WERI-Rb-1 (cell line): ENCODE measurements around the gene ITPR1.

ENCODE experiments used
- DNase-seq: peaks from one replicate; pipeline ENCODE4 v3.0.0-alpha.2; 2020
- H3K27ac ChIP-seq: fragments of 250-450 bp; sonication (Bioruptor Pico); 2 replicates; pipeline ENCODE4 v1.5.1; 2020; ENCODE audit warnings: mild to moderate bottlenecking, moderate library complexity
- H3K27me3 ChIP-seq: fragments of 250-450 bp; sonication (Bioruptor Pico); 2 replicates; pipeline ENCODE4 v1.5.1; 2021; ENCODE audit warnings: mild to moderate bottlenecking, low read depth, moderate library complexity; ENCODE audit not compliant: insufficient read depth, severe bottlenecking
- H3K36me3 ChIP-seq: fragments of 250-450 bp; sonication (Bioruptor Pico); 2 replicates; pipeline ENCODE4 v1.5.1; 2020; ENCODE audit warnings: mild to moderate bottlenecking, moderate library complexity
- H3K4me3 ChIP-seq: 2 replicates; pipeline ENCODE4 v1.5.1; 2011; ENCODE audit warnings: low read depth, mild to moderate bottlenecking, control low read depth, low read length
- H3K9me3 ChIP-seq: fragments of 250-450 bp; sonication (Bioruptor Pico); 2 replicates; pipeline ENCODE4 v1.5.1; 2021; ENCODE audit warnings: mild to moderate bottlenecking, moderate library complexity; ENCODE audit not compliant: severe bottlenecking
- CTCF ChIP-seq: IDR thresholded peaks from 2 replicates; pipeline ENCODE4 v1.5.1; 2011; ENCODE audit warnings: low read depth, mild to moderate bottlenecking, control low read depth, inconsistent platforms, low read length

The ITPR1 gene

GRCh38 chr3:4752201-4753072, 259.3 kb downstream of the ITPR1 start:
- peak; percentile 94 for DNase-seq
- H3K4me3 ChIP-seq, result no peak overlapping the region
- H3K9me3 ChIP-seq, result peaks cover 3% of the 10 kb centered on the region
- no peaks in the 10 kb centered on the region for H3K36me3 ChIP-seq
- H3K27ac ChIP-seq, result peak overlapping the region; percentile 78
- H3K27me3 ChIP-seq, result no peaks in the 10 kb centered on the region
- TF ChIP-seq CTCF, result no peak

DNA sequence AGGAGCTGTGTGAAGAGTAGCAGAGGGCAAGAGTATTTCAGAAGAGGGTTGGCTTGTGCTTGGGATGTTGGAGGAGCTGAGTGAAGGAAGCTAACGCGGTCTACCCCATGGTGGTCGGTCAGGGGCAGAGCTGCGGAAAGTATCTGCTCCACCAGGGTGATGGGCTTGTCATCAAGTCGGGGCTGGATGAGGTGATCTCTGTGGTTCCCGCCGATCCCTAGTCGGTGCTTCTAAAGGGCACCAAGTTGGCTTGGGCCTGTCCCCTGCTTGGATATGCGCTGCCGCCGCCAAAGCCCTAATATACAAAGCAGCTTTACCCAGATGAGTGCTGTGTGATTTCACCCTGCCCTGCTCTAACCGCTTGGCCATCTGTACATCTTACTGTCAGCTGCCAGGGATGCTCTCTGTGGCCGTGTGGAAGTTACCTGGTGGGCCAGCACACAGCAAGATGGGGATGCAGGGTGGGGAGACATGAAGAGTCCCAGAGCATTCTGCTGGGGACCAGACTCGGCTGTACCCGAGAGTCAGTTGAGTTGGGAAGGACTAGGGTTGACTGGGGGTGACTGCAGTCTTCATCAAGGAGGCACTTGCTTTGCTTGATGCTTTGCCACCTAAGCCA, 260.0 kb downstream of the ITPR1 start:
- peak overlapping the region; percentile 78 for H3K27ac ChIP-seq
- TF ChIP-seq CTCF, result no peak
- no peaks in the 10 kb centered on the region for H3K36me3 ChIP-seq
- H3K9me3 ChIP-seq, result peaks cover 5% of the 10 kb centered on the region
- no peak overlapping the region for H3K4me3 ChIP-seq
- no peaks in the 10 kb centered on the region for H3K27me3 ChIP-seq
- DNase-seq, result peak; percentile 43

DNA sequence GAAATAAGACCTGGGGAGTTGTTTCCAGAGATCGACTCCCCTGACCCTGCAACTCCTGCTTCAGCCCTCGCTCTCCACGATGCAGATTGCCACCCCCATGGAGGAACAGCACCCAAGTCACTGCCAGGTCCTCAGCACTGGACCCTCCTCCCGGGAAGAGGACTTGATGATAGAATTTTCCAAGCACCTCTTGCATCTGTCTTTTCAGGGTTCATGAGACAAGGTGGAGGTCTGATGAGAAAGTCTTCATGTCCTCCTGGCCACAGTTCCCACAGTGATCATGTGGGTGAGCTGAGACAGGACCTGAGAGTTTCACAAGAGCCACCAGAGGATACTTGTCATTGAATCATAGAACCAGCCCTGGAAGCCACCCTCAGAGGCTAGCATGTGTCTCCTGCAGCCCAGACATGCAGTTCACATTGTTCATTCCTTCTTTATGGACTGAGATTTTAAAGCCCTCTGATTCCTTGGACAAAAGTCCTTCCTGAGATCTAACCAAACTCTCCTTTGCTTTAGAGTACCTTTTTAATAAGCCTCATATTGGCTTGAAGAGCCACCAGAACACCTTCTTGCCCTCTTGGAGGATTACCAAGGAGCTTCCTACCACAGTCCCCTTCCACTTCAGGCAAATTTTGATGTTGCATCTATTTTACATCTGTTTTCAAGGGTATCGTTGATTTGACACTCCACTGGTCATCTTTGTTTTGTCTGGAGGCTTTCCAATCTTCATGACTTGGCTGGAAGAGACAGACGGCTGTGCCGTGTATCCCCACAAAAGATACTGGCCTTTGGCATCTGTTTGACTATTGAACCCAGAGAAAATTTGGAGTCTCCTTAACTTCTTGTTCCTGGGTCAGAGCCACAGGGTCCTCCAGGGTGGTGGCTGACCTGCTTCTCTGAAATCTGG, 261.3 kb downstream of the ITPR1 start:
- no peak for TF ChIP-seq CTCF
- Histone ChIP-seq H3K27ac (no peak overlapping the region), H3K27me3 (no peaks in the 10 kb centered on the region), H3K9me3 (peaks cover 13% of the 10 kb centered on the region), H3K36me3 (no peaks in the 10 kb centered on the region), H3K4me3 (no peak overlapping the region)
- no peak for DNase-seq

GRCh38 chr3:4755566-4755965, 262.4 kb downstream of the ITPR1 start:
- no peak overlapping the region for H3K4me3 ChIP-seq
- H3K27me3 ChIP-seq, result no peaks in the 10 kb centered on the region
- no peaks in the 10 kb centered on the region for H3K36me3 ChIP-seq
- DNase-seq, result no peak
- no peak overlapping the region for H3K27ac ChIP-seq
- TF ChIP-seq CTCF, result no peak
- peaks cover 24% of the 10 kb centered on the region for H3K9me3 ChIP-seq

DNA sequence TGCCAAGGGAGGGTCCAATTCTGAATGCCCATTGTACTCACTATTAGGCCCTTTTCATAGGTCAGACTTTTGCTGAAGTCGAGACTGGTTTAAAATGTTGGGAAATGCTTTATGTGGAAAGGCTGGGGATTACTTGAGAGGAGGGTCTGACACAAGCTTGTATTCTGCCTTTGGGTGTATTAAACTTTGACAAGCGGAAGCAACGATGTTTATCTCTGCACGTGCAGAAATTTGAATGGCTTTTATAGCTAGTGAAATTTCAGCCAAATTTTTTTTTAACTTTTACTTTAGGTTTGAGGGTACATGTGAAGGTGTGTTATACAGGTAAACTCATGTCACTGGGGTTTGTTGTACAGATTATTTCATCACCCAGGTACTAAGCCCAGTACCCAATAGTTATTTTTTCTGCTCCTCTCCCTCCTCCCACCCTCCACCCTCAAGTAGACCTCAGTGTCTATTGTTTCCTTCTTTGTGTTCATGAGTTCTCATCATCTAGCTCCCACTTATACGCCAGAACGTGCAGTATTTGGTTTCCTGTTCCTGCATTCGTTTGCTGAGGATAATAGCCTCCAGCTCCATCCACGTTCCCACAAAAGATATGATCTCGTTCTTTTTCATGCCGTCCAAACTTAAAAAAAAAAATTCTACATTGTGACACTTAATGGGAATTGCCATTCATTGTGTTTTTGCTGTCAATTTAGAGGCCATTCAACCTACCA, 263.1 kb downstream of the ITPR1 start:
- DNase-seq, result no peak
- Histone ChIP-seq H3K27ac (no peak overlapping the region), H3K27me3 (no peaks in the 10 kb centered on the region), H3K9me3 (peaks cover 28% of the 10 kb centered on the region), H3K4me3 (no peak overlapping the region), H3K36me3 (no peaks in the 10 kb centered on the region)
- no peak for TF ChIP-seq CTCF
